GM21381 (cell line): ENCODE measurements around the gene ETS1.
A peak's percentile ranks its signal among the peaks of the same experiment; 100 is the strongest.

Source experiments
- ATAC-seq: cut with Tn5 transposase; IDR thresholded peaks from one replicate; pipeline ENCODE4 v1.9.1; 2021; ENCODE audit warnings: mild to moderate bottlenecking, moderate library complexity; ENCODE audit not compliant: unreplicated experiment

Gene ETS1

GRCh38 chr11:128504486-128504885 lies 82.9 kb downstream of the ETS1 start:
- no peak for ATAC-seq

GRCh38 chr11:128503245-128503991 lies 83.9 kb downstream of the ETS1 start:
- no peak for ATAC-seq

DNA sequence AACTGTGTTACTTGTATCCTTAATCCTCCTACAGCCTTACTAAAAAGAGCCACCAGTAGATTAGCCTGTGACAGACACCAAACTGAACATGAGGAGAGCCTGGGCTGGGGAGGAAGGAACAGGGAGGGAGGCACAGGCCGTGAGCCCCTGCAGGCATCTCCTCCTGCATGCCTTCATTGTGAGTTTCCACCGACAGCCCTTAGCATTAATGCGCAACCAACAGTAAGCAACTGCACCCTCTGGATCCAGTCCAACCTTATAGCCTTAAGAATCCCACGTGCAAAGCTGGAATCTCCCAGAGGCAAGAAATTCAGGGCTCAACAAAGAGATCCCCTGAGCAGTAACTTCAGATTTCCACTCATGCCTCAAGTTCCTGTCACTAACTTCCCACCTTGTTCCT lies 84.6 kb downstream of the ETS1 start:
- no peak for ATAC-seq

GRCh38 chr11:128501632-128502549 lies 85.5 kb downstream of the ETS1 start:
- no peak for ATAC-seq

GRCh38 chr11:128501008-128501407 lies 86.3 kb downstream of the ETS1 start:
- no peak for ATAC-seq

DNA sequence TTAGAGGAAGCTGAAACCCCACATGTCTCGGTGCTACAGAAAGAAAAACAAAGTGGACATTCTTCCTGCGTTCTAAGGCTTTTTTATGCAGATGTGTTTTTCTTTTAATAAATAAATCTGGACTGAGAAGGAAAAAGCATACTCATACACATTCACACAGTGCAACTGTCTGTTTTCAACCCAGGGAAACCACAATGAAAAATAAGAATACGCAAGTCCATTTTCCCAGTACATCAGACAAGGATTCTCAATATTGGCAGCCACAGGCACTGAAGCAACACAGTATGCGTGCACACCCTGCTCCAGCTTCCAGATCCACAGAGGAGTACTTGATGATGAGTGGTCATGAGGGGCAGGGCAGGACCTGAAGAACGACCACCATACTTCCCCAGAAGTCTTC lies 86.9 kb downstream of the ETS1 start:
- no peak for ATAC-seq

- no peak for ATAC-seq
These were observed 87.6 kb downstream of the ETS1 start for GRCh38 chr11:128499613-128500253.

DNA sequence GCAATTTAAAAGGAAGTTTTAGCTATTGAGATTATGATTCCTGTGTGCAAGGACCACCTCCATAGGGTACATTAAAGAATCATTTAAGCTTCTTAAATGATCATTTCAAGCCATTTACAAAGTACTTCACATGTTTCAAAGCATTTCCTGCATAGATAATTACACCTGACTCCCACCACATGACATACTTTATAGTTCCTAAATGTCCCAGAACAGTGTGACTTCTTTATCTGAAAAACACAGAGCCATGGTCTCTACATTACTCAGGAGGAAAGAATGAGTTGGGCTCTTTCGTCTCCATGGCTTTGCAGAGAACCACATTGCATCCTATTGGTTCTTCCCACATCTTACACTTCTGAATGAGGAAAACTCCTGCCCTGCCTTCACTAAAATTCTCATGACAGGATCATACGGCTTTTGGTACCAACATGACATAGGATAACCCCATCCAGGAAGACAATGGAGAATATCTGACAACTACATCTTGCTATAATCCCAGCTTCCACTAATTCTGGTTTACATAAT lies 88.6 kb downstream of the ETS1 start:
- ATAC-seq = no peak

- ATAC-seq = no peak
These were observed 89.6 kb downstream of the ETS1 start for GRCh38 chr11:128497776-128498095.

DNA sequence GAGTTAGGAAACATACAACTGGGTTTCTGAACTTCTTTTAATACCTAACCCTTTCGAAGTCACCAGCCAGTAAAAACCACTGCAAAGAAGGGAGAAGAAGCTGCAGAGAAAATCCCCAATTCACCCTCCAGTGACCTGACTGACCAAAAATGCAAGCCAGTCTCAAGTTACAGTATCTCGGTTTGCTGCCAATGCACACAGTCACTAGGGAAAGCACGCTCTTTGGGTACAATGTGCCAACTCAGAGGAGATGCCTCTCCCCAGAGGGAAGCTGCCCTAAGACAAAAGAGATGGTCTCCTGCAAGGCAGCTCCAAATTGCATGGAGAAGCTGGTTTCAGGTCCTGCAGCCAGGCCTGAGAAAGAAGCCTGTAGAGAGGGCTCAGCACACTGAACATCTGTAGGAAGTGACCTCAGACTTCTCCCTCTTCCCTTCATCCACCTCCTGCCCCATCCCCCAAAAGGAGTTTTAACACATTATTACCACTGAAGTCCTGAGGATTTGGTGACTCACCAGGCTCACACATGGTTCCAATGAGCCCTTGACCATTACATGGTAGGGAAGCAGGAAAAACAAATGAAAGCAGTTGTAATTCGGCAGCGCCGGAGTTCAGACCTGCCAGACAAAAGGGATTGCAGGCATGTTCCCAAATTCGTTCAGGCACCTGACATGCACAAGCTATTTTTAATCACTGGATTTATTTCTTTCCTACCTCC lies 90.1 kb downstream of the ETS1 start:
- ATAC-seq = peak; percentile 75

GRCh38 chr11:128496692-128497060 lies 90.7 kb downstream of the ETS1 start:
- no peak for ATAC-seq

DNA sequence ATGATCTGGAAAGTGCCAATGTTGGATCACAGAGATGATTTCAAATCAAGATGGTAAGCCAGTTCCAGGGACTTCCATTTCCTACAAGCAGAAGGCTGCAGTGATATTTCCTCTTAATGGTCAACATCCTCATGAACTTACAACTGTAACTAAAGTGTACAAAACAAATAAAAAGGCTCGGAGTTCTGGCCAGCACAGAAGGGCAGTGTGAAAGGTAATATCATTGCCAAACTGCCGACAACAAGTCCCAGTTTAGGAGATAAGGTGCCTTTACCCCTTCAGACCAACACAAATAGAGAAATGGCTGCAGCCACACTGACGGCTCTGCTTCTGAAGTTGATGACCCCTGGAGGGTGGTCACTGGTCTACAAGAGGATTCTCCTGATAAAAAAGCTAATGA lies 91.1 kb downstream of the ETS1 start:
- no peak for ATAC-seq

GRCh38 chr11:128494418-128495332 lies 92.7 kb downstream of the ETS1 start:
- no peak for ATAC-seq

- ATAC-seq = no peak
These were observed 93.8 kb downstream of the ETS1 start for GRCh38 chr11:128493570-128493965.

- ATAC-seq = no peak
These were observed 94.3 kb downstream of the ETS1 start for GRCh38 chr11:128492903-128493569.

- no peak for ATAC-seq
These were observed 94.9 kb downstream of the ETS1 start for GRCh38 chr11:128492461-128492860.

GRCh38 chr11:128491195-128491936 lies 96.0 kb downstream of the ETS1 start:
- ATAC-seq = no peak

DNA sequence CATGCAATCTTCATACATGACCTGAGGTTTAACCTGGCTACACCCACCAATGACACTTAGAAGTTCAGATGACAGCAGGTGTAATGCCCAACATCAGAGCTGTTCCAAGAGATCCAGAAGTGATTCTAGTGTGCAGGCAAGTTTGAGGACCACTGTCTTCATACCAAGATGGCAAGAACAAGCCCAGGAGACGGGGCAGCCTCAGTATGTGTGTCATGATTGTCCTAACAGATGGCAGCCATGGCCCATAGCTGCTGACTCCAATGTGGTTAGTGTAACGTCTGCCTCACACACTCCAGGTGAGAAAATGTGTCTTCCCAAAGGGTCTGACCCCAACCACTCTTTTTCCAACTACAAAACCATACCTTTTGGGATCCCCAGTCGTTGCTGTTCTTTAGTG lies 97.3 kb downstream of the ETS1 start:
- no peak for ATAC-seq

DNA sequence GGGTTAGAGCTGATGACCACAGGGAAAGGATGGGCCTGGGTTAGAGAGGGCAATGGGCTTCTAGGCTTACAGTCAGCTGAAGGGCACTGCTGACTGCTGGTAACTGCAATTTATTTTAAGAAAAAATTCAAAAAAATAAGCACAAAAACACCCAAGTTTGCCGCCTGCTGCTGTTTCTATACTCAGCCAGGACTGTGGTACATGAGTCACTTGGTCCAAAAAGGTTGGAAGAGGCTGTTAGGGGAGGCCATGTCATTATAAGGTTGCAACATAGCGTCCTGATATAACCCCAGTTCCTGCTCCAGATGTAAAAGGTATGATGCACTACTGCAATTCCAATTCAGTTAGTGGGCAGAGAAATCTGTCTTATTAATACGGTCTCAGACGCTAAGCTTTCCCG lies 98.9 kb downstream of the ETS1 start:
- ATAC-seq = no peak
